Colonic mucosa (tissue), 4 donors: ENCODE results near the gene SERP2. TPM values are rescaled to one million over a fixed set of nuclear protein-coding genes. Genes with fewer than 3 reads are reported as not detected.

Experiments
- DNase-seq: peaks from one replicate; pipeline ENCODE4 v3.0.0-alpha.2; 2020
- H3K27ac ChIP-seq: fragments of 200-600 bp; one replicate; pipeline ENCODE4 v1.8.0; 2021
- H3K27me3 ChIP-seq: fragments of 200-600 bp; one replicate; pipeline ENCODE4 v1.8.0; 2021
- H3K36me3 ChIP-seq: fragments of 200-600 bp; one replicate; pipeline ENCODE4 v1.8.0; 2021
- H3K4me1 ChIP-seq: fragments of 200-600 bp; one replicate; pipeline ENCODE4 v1.8.0; 2021; ENCODE audit warnings: mild to moderate bottlenecking
- H3K4me3 ChIP-seq: fragments of 200-600 bp; one replicate; pipeline ENCODE4 v1.8.0; 2021
- H3K9ac ChIP-seq, 2 donors: one replicate each; pipeline ENCODE4 v1.7.0; 2013; ENCODE audit warnings: control low read depth in 2 of 2, low read depth in 2 of 2, low read length in 2 of 2
- H3K9me3 ChIP-seq: fragments of 200-600 bp; one replicate; pipeline ENCODE4 v1.8.0; 2021
- intact Hi-C: fragments of 100-400 bp; cut with DNase I; formaldehyde crosslinking; loops from one replicate; pipeline ENCODE4 v1.14.1; 2022
- total RNA-seq, 2 donors: library from RNA; stranded (reverse); fragmentation: NEBNext Ultra II Directional in 1 of 2; extraction: Animal tissue kit (Norgen Biotek cat#: 25700) in 1 of 2; gene quantifications; one replicate each; pipeline ENCODE4 v1.2.1, GENCODE V29; 2021
- TF ChIP-seq, protein P1 (sequence below): fragments of 200-600 bp; IDR thresholded peaks from one replicate; pipeline ENCODE4 v1.8.0; 2022; ENCODE audit warnings: antibody characterized with exemption, mild to moderate bottlenecking
- donor health status: healthy.
- donor health status: DM: no; HTN: no; CAD: no.
- donor health status: DM: no; HTN: no; CAD: no.

The SERP2 gene
- total RNA-seq, 2 donors from 2014 or later: 1.6 to 2.7 TPM

DNA sequence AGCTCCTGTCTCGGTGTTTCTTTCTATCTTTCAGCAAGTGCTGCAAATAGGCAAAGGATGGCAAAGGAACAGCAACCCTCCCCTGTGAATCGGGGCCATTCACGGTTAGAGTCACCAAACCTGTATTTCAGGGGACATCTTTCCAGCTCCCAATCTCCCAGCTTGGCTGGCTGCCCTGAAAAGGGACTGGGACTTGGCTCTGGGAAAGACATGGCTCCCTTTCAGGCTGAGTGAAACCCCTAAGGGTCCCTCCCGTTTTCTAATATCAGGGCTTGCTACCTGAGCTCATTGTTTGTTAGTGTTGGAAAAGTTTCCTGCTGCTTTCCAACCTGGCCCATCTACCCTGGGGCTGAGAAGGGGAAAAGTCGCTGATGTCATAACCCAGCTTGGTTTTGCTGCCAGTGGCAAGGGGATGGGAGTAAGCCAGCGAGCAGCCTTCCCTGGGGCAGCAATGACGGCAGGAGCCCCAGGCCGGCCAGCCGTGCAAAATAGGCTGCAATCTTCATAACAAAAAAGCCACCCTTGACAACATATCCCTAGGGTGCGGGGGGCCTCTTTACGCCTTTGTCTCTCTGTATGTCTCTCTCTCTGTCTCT is 29.9 kb downstream of the SERP2 start:
- Histone ChIP-seq H3K4me3 (no peak overlapping the region), H3K9ac (peak overlapping the region in 1 of 2 donors; percentile 87), H3K27me3 (no peaks in the 10 kb centered on the region), H3K36me3 (no peaks in the 10 kb centered on the region), H3K4me1 (no peaks in the 10 kb centered on the region), H3K27ac (peak overlapping the region; percentile 3), H3K9me3 (no peaks in the 10 kb centered on the region)
- TF ChIP-seq, protein P1, sequence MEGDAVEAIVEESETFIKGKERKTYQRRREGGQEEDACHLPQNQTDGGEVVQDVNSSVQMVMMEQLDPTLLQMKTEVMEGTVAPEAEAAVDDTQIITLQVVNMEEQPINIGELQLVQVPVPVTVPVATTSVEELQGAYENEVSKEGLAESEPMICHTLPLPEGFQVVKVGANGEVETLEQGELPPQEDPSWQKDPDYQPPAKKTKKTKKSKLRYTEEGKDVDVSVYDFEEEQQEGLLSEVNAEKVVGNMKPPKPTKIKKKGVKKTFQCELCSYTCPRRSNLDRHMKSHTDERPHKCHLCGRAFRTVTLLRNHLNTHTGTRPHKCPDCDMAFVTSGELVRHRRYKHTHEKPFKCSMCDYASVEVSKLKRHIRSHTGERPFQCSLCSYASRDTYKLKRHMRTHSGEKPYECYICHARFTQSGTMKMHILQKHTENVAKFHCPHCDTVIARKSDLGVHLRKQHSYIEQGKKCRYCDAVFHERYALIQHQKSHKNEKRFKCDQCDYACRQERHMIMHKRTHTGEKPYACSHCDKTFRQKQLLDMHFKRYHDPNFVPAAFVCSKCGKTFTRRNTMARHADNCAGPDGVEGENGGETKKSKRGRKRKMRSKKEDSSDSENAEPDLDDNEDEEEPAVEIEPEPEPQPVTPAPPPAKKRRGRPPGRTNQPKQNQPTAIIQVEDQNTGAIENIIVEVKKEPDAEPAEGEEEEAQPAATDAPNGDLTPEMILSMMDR: no peak
- DNase-seq: peak; percentile 69
- intact Hi-C loops: no loop called here

DNA sequence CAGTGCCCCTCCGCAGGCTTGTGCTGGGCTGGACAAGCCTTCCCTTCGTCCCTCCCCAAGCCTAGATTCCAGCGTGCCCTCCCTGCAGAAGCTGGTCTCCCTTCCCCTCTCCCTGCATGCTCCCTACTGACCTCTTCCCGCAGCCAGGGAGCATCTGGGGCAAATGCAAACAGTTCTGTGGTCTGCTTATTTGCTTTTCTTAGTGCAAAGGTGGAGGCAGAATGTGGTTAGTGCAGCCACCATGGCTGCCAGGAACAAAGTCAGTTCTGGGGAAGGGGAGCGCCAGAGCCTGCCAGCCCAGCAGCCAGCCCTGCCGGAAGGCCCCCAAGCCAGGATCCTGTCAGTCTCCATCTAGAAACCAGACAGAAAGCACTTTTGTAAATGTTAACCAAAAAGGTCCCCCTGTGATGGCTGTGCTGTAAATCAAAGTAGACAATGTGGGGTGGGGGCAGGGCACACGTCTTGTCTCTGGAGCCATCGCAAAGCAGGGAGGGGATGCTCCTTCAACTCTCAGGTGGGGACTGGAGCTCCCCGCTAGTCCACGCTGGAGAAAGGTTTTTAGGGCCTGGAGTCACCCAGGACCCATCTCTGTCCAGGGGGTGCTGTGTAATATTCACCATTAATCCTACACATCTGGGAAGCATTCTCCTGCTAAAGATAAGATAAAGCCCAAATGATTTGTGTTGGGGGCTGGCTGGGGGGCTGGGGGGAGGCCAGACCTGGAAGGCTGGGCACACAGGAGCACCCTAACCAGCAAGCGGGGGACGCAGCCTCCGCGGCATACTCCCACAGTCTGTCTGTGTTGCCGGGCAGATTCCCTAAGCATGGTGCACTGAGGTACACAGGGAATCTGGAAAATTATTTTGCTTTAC is 30.9 kb downstream of the SERP2 start:
- Histone ChIP-seq H3K27ac (peak overlapping the region; percentile 28), H3K4me1 (no peaks in the 10 kb centered on the region), H3K4me3 (peak overlapping the region; percentile 25), H3K27me3 (no peaks in the 10 kb centered on the region), H3K9ac (peak overlapping the region; percentile 79 to 87), H3K36me3 (no peaks in the 10 kb centered on the region), H3K9me3 (no peaks in the 10 kb centered on the region)
- intact Hi-C loops: no loop called here
- DNase-seq: peak; percentile 65
- TF ChIP-seq, protein P1: no peak

DNA sequence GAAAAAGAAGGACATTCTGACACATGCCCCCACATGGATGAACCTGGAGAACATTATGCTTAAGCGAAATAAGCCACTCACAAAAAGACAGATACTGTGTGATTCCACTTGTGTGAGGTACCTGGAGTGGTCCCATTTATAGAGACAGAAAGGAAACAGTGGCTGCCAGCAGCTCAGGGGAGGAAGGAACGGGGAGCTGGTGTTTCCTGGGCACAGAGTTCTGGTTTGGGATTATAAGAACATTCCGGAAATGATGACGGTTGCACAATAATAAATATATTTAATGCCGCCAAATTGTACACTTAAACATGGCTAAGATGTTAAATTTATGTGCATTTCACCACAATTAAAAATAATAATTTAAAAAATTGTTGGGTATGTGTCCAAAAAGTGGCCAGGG is 33.0 kb downstream of the SERP2 start:
- Histone ChIP-seq H3K9me3 (no peaks in the 10 kb centered on the region), H3K4me3 (no peak overlapping the region), H3K36me3 (no peaks in the 10 kb centered on the region), H3K9ac (no peak overlapping the region), H3K4me1 (no peaks in the 10 kb centered on the region), H3K27me3 (no peaks in the 10 kb centered on the region), H3K27ac (no peak overlapping the region)
- TF ChIP-seq, protein P1: no peak
- DNase-seq: no peak
- intact Hi-C loops: no loop called here

DNA sequence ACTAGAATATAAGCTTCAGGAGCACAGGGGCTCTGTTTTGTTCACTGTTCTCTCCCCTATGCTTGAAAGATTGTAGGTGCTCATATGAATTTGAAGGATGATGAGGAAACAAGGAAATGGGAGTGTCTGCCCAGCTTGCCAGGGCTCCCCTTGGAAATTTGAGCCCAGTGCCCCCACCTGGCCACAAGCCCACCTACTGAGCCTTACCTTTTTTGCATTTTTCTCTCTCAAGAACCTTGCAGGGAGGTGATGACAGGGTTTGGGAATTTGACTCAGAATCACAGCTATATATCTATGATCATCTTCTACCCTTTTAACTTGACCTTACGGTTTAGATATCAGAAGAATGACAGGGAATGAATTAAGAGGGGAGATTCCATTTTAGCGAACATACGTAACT is 33.8 kb downstream of the SERP2 start:
- DNase-seq: no peak
- no peaks in the 10 kb centered on the region for H3K4me1 ChIP-seq
- intact Hi-C loops: no loop called here

DNA sequence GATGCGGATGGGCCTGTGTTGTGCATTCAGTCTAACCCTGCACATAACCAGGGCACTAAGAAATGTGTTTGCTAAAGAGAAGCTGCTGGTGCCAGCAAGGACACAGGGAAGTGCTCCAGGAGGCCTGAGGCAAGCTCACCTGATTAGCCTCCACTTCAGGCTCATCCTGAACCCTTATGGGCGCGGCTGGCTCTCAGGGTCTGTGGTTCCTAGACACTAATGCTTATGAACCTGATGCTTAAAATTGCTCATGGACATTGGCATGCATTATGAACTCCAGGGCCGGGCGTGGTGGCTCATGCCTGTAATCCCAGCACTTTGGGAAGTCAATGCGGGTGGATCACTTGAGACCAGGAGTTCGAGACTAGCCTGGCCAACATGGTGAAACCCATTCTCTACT is 34.3 kb downstream of the SERP2 start:
- Histone ChIP-seq H3K9ac (no peak overlapping the region), H3K4me1 (no peaks in the 10 kb centered on the region), H3K36me3 (no peaks in the 10 kb centered on the region), H3K27ac (no peak overlapping the region), H3K27me3 (no peaks in the 10 kb centered on the region), H3K9me3 (no peaks in the 10 kb centered on the region), H3K4me3 (no peak overlapping the region)
- intact Hi-C loops: no loop called here
- TF ChIP-seq, protein P1: no peak
- no peak for DNase-seq

More for the DNA sequence above, 33.8 kb downstream of the SERP2 start:
- Histone ChIP-seq H3K27ac (no peak overlapping the region), H3K36me3 (no peaks in the 10 kb centered on the region), H3K9me3 (no peaks in the 10 kb centered on the region), H3K27me3 (no peaks in the 10 kb centered on the region), H3K4me3 (no peak overlapping the region), H3K9ac (no peak overlapping the region)
- TF ChIP-seq, protein P1: no peak
